GM18499 (cell line): ENCODE measurements around the gene PC.

Experiments
- ATAC-seq: cut with Tn5 transposase; IDR thresholded peaks from one replicate; pipeline ENCODE4 v1.9.1; 2021; ENCODE audit warnings: moderate number of reproducible peaks; ENCODE audit not compliant: insufficient read depth, unreplicated experiment

The PC gene

GRCh38 chr11:66956689-66957290, 1.4 kb downstream of the PC start:
- no peak for ATAC-seq

- no peak for ATAC-seq
Observed at GRCh38 chr11:66953081-66953833, 4.9 kb downstream of the PC start.

GRCh38 chr11:66951927-66952337, 6.3 kb downstream of the PC start:
- ATAC-seq: no peak

GRCh38 chr11:66951135-66951534, 7.0 kb downstream of the PC start:
- ATAC-seq: no peak

- ATAC-seq: no peak
Observed at GRCh38 chr11:66950112-66950535, 8.1 kb downstream of the PC start.

- no peak for ATAC-seq
Observed at GRCh38 chr11:66938582-66939135, 19.5 kb downstream of the PC start.

- no peak for ATAC-seq
Observed at GRCh38 chr11:66937193-66937733, 20.9 kb downstream of the PC start.

GRCh38 chr11:66936311-66936711, 21.9 kb downstream of the PC start:
- ATAC-seq: no peak

- ATAC-seq: no peak
Observed at GRCh38 chr11:66934950-66935779, 23.0 kb downstream of the PC start.

GRCh38 chr11:66933531-66933930, 24.7 kb downstream of the PC start:
- ATAC-seq: no peak

GRCh38 chr11:66932543-66932942, 25.6 kb downstream of the PC start:
- no peak for ATAC-seq

- no peak for ATAC-seq
Observed at GRCh38 chr11:66929753-66930152, 28.4 kb downstream of the PC start.

GRCh38 chr11:66924272-66924671, 33.9 kb downstream of the PC start:
- ATAC-seq: no peak

- no peak for ATAC-seq
Observed at GRCh38 chr11:66922551-66922950, 35.6 kb downstream of the PC start.

- no peak for ATAC-seq
Observed at GRCh38 chr11:66920978-66921784, 37.0 kb downstream of the PC start.

GRCh38 chr11:66919923-66920322, 38.3 kb downstream of the PC start:
- no peak for ATAC-seq

- no peak for ATAC-seq
Observed at GRCh38 chr11:66918741-66919140, 39.4 kb downstream of the PC start.

GRCh38 chr11:66915866-66916265, 42.3 kb downstream of the PC start:
- ATAC-seq: no peak

GRCh38 chr11:66915046-66915832, 42.9 kb downstream of the PC start:
- no peak for ATAC-seq
